ENCODE results near the gene SLC22A6. TPM values are rescaled to one million over a fixed set of nuclear protein-coding genes. Genes with fewer than 3 reads are reported as not detected.

The SLC22A6 gene
- total RNA-seq, 4 donors from 2014 or later, result not detected

DNA sequence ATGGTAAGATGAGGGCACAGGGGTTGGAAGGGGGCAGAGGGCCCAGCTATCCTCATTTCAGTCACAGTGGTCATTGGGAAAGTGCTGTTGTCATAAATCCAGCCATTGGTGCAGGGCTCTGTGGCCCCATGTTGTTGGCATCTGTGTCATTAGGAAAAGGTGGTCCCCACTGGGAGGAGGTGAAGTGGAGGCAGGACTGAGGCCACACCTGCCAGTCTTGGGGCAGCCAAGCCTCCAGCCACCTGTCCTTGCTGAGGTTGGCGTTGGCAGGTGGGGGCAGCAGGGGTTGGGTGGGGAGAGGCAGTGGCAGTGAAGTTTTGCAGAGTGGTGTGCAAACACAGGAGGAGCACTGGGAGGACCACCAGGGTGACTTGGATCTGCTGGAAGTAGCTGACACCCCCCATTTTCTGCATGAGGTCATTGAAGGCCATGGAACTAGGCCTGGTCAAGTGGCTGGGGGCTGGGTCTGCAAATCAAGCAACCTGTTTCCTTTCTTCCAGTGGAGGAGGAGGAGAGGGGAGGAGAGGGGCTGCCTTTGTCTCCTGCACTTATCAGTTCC, 25.3 kb downstream of the SLC22A6 start:
- intact Hi-C loops (cut with DNase I), result no loop called here
- H3K9me3 ChIP-seq, result no peaks in the 10 kb centered on the region
- H3K27me3 ChIP-seq, result no peaks in the 10 kb centered on the region
- DNase-seq, result no peak
- no peak overlapping the region for H3K27ac ChIP-seq
- no peak overlapping the region for H3K4me3 ChIP-seq
- H3K4me1 ChIP-seq, result peaks cover 0 to 14% (median 9%) of the 10 kb centered on the region in 3 donors
- WGBS, 2 donors, result no CpG with 5 or more reads among the region's 1 CpG
- no peaks in the 10 kb centered on the region for H3K36me3 ChIP-seq
- TF ChIP-seq POLR2A (IDR thresholded peaks at IDR 0.05), result no peak
- TF ChIP-seq, protein P1, sequence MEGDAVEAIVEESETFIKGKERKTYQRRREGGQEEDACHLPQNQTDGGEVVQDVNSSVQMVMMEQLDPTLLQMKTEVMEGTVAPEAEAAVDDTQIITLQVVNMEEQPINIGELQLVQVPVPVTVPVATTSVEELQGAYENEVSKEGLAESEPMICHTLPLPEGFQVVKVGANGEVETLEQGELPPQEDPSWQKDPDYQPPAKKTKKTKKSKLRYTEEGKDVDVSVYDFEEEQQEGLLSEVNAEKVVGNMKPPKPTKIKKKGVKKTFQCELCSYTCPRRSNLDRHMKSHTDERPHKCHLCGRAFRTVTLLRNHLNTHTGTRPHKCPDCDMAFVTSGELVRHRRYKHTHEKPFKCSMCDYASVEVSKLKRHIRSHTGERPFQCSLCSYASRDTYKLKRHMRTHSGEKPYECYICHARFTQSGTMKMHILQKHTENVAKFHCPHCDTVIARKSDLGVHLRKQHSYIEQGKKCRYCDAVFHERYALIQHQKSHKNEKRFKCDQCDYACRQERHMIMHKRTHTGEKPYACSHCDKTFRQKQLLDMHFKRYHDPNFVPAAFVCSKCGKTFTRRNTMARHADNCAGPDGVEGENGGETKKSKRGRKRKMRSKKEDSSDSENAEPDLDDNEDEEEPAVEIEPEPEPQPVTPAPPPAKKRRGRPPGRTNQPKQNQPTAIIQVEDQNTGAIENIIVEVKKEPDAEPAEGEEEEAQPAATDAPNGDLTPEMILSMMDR (IDR thresholded peaks at IDR 0.05), result no peak

- no peak overlapping the region for H3K27ac ChIP-seq
- H3K36me3 ChIP-seq, result no peaks in the 10 kb centered on the region
- TF ChIP-seq, protein P1 (IDR thresholded peaks at IDR 0.05), result no peak
- no peak for TF ChIP-seq POLR2A (IDR thresholded peaks at IDR 0.05)
- peaks cover 0 to 14% (median 9%) of the 10 kb centered on the region in 3 donors for H3K4me1 ChIP-seq
- intact Hi-C loops (cut with DNase I), result no loop called here
- WGBS, 2 donors, result 23 to 32% methylated on average over 7 to 10 of the region's 11 CpGs
- H3K9me3 ChIP-seq, result no peaks in the 10 kb centered on the region
- DNase-seq, result no peak
- H3K4me3 ChIP-seq, result no peak overlapping the region
- no peaks in the 10 kb centered on the region for H3K27me3 ChIP-seq
Measured at GRCh38 chr11:62958547-62959421, 26.0 kb downstream of the SLC22A6 start.

DNA sequence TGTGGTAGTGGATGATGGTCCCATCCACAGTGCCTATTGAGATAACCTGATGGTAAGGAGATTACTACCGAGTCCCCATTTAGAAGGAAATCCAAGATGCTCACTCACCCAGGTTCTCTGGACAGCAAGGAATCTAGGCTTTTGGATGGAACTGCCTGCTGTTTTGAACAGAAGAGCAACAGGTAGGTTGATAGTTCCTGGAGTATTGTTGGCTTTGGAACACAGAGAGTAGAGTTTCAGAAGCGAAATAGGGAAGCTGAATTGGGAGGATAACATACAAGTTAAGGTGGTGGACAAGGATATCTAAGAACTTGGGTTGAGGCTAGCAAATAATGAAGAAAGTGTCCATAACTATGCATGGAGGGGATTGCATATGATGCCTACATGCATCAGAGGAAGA, 27.6 kb downstream of the SLC22A6 start:
- intact Hi-C loops (cut with DNase I), result no loop called here
- H3K4me1 ChIP-seq, result peaks cover 0 to 14% (median 9%) of the 10 kb centered on the region in 3 donors
- no peak overlapping the region for H3K4me3 ChIP-seq
- H3K9me3 ChIP-seq, result no peaks in the 10 kb centered on the region
- H3K27me3 ChIP-seq, result no peaks in the 10 kb centered on the region
- TF ChIP-seq, protein P1 (IDR thresholded peaks at IDR 0.05), result no peak
- no peak for TF ChIP-seq POLR2A (IDR thresholded peaks at IDR 0.05)
- no peak overlapping the region for H3K27ac ChIP-seq
- WGBS, 2 donors, result 95 to 98% methylated on average over 2 of the region's 2 CpGs
- no peaks in the 10 kb centered on the region for H3K36me3 ChIP-seq
- no peak for DNase-seq

DNA sequence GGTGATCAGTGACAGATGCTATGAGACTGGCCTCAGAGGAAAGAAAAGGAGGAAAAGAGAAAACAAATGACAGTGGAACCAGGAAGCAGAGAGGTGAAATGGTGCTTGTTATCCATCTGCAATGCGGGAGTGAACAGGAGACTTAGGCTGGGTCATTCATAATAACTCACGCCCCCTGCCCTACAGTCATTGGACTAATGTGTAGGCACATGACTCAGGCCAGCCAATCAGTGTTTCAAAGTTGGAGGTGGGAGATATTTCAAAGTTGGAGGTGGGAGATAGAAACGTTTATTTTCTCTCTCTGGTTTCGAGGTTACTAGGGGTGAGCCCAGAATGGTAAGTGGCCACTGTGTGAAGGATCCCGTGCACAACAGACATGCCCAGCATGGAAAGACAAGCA, 30.3 kb downstream of the SLC22A6 start:
- no peak overlapping the region for H3K4me3 ChIP-seq
- no peaks in the 10 kb centered on the region for H3K9me3 ChIP-seq
- H3K27ac ChIP-seq, result no peak overlapping the region
- peaks cover 0 to 13% (median 6%) of the 10 kb centered on the region in 3 donors for H3K4me1 ChIP-seq
- no peak for DNase-seq
- 57 to 72% methylated on average over 5 of the region's 5 CpGs for WGBS, 2 donors
- no peaks in the 10 kb centered on the region for H3K36me3 ChIP-seq
- no peak for TF ChIP-seq POLR2A (IDR thresholded peaks at IDR 0.05)
- TF ChIP-seq, protein P1 (IDR thresholded peaks at IDR 0.05), result no peak
- intact Hi-C loops (cut with DNase I), result no loop called here
- no peaks in the 10 kb centered on the region for H3K27me3 ChIP-seq

DNA sequence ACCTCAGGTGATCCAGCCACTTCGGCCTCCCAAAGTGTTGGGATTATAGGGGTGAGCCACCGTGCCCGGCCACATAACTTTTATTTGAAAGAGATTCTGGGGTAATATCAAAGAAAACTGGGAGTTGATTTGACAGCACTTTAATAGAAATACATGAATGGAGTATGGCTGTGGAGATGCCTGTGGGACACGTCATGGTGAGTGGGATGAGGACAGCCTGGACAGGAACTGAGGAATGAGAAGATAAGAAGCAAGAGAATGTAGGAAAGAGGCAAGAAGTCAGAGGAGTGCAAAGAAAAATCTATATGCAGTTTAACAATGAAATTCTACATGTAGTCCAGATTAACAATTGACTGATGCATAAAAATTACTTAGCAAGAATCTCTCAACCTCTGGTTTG, 31.0 kb downstream of the SLC22A6 start:
- H3K9me3 ChIP-seq, result no peaks in the 10 kb centered on the region
- no peak overlapping the region for H3K27ac ChIP-seq
- 61 to 92% methylated on average over 4 of the region's 4 CpGs for WGBS, 2 donors
- intact Hi-C loops (cut with DNase I), result no loop called here
- H3K36me3 ChIP-seq, result no peaks in the 10 kb centered on the region
- H3K27me3 ChIP-seq, result no peaks in the 10 kb centered on the region
- H3K4me1 ChIP-seq, result peaks cover 0 to 6% (median 0%) of the 10 kb centered on the region in 3 donors
- no peak for DNase-seq
- no peak overlapping the region for H3K4me3 ChIP-seq
- no peak for TF ChIP-seq POLR2A (IDR thresholded peaks at IDR 0.05)
- TF ChIP-seq, protein P1 (IDR thresholded peaks at IDR 0.05), result no peak
